NCI-H2196 treated with DMSO at 0.1 percent for 48 hours (cell line): ENCODE data around the gene PDLIM5.
"Not testable (repeated sequence)": the region's sequence is repeated elsewhere in the genome, so short reads cannot be mapped to it uniquely, and the experiment has no call there.

ENCODE experiments used
- DNase-seq: peaks from one replicate; lab custom pipeline; 2025; ENCODE audit not compliant: unreplicated experiment; lab: John Stamatoyannopoulos, UW

The PDLIM5 gene

GRCh38 chr4:94583914-94584641 is 132.3 kb downstream of the PDLIM5 start:
- no peak for DNase-seq

GRCh38 chr4:94588896-94589693 is 137.4 kb downstream of the PDLIM5 start:
- DNase-seq: no peak

- DNase-seq: no peak
Observed at GRCh38 chr4:94590493-94590892, 138.8 kb downstream of the PDLIM5 start.

- no peak for DNase-seq
Observed at GRCh38 chr4:94591289-94591688, 139.5 kb downstream of the PDLIM5 start.

GRCh38 chr4:94595013-94595412 is 143.3 kb downstream of the PDLIM5 start:
- no peak for DNase-seq

GRCh38 chr4:94595880-94596483 is 144.2 kb downstream of the PDLIM5 start:
- no peak for DNase-seq

- DNase-seq: no peak
Observed at GRCh38 chr4:94598758-94599157, 147.0 kb downstream of the PDLIM5 start.

- DNase-seq: no peak
Observed at GRCh38 chr4:94603170-94603747, 151.5 kb downstream of the PDLIM5 start.

- DNase-seq: no peak
Observed at GRCh38 chr4:94605241-94605805, 153.6 kb downstream of the PDLIM5 start.

GRCh38 chr4:94610145-94610544 is 158.4 kb downstream of the PDLIM5 start:
- no peak for DNase-seq

- DNase-seq: no peak
Observed at GRCh38 chr4:94613248-94613647, 161.5 kb downstream of the PDLIM5 start.

GRCh38 chr4:94615451-94615850 is 163.7 kb downstream of the PDLIM5 start:
- no peak for DNase-seq

GRCh38 chr4:94621491-94622080 is 169.8 kb downstream of the PDLIM5 start:
- DNase-seq: no peak

GRCh38 chr4:94623126-94623911 is 171.6 kb downstream of the PDLIM5 start:
- DNase-seq: no peak

- DNase-seq: no peak
Observed at GRCh38 chr4:94626942-94627341, 175.2 kb downstream of the PDLIM5 start.

- DNase-seq: not testable (repeated sequence)
Observed at GRCh38 chr4:94629058-94629457, 177.3 kb downstream of the PDLIM5 start.

GRCh38 chr4:94629837-94630236 is 178.1 kb downstream of the PDLIM5 start:
- DNase-seq: no peak

GRCh38 chr4:94634271-94634670 is 182.5 kb downstream of the PDLIM5 start:
- no peak for DNase-seq

GRCh38 chr4:94635177-94635576 is 183.4 kb downstream of the PDLIM5 start:
- DNase-seq: no peak

- no peak for DNase-seq
Observed at GRCh38 chr4:94636004-94636403, 184.3 kb downstream of the PDLIM5 start.
